Chondrocyte (in vitro differentiated cells): ENCODE results near the gene AMBN. TPM values are rescaled to one million over a fixed set of nuclear protein-coding genes. Genes with fewer than 3 reads are reported as not detected.

Experiments used
- DNase-seq: peaks from one replicate; pipeline ENCODE4 v3.0.0; 2021; ENCODE audit warnings: mixed read lengths, low spot score
- H3K27ac Mint-ChIP-seq: one replicate; pipeline ENCODE4 v1.8.0; 2021; ENCODE audit warnings: mild to moderate bottlenecking, moderate library complexity, mixed read lengths; ENCODE audit not compliant: unreplicated experiment
- H3K27me3 Mint-ChIP-seq: 2 replicates; pipeline ENCODE4 v1.8.0; 2021; ENCODE audit warnings: low read depth, mixed read lengths
- H3K36me3 Mint-ChIP-seq: 2 replicates; pipeline ENCODE4 v1.8.0; 2021; ENCODE audit warnings: low read depth, mixed read lengths
- H3K4me1 Mint-ChIP-seq: 2 replicates; pipeline ENCODE4 v1.8.0; 2021; ENCODE audit warnings: low read depth, mild to moderate bottlenecking, mixed read lengths
- H3K4me3 Mint-ChIP-seq: one replicate; pipeline ENCODE4 v1.8.0; 2021; ENCODE audit warnings: mild to moderate bottlenecking, moderate library complexity, mixed read lengths; ENCODE audit not compliant: unreplicated experiment
- H3K9me3 Mint-ChIP-seq: 2 replicates; pipeline ENCODE4 v1.8.0; 2021; ENCODE audit warnings: low read depth, mixed read lengths
- total RNA-seq: library from RNA; stranded (reverse); gene quantifications from 3 replicates; pipeline ENCODE4 v1.2.1, GENCODE V29; 2021
- TF ChIP-seq, protein P1 (sequence below): fragments of 200-600 bp; sonication (generic); IDR thresholded peaks from 2 replicates; pipeline ENCODE4 v1.5.0; 2021; ENCODE audit warnings: antibody characterized with exemption, mild to moderate bottlenecking, moderate library complexity

AMBN gene
- total RNA-seq, 1 donor from 2014 or later: not detected

DNA sequence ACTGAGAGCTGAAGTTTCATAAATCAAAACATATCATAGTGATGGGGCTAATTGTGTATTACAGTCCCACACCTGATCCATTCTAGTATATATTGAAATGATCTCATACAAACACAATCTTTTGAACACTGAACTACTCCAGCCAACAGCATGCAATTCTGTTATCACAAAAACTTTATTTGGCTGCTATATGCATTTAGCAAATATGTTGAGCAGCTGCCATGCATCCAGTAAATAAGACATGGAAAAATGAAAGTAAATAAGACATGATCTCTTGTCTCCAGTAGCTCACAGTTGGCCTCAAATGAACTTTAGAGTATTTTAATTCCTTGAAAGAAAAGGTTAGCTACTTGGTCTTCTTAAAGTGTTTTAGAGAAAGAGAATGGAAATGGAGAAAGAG, 2.1 kb downstream of the AMBN start:
- DNase-seq: no peak
- Mint-ChIP-seq H3K9me3 (no peaks in the 10 kb centered on the region), H3K36me3 (no peaks in the 10 kb centered on the region), H3K27ac (no peak overlapping the region), H3K4me3 (no peak overlapping the region), H3K27me3 (peaks cover 21% of the 10 kb centered on the region), H3K4me1 (no peaks in the 10 kb centered on the region)
- TF ChIP-seq, protein P1, sequence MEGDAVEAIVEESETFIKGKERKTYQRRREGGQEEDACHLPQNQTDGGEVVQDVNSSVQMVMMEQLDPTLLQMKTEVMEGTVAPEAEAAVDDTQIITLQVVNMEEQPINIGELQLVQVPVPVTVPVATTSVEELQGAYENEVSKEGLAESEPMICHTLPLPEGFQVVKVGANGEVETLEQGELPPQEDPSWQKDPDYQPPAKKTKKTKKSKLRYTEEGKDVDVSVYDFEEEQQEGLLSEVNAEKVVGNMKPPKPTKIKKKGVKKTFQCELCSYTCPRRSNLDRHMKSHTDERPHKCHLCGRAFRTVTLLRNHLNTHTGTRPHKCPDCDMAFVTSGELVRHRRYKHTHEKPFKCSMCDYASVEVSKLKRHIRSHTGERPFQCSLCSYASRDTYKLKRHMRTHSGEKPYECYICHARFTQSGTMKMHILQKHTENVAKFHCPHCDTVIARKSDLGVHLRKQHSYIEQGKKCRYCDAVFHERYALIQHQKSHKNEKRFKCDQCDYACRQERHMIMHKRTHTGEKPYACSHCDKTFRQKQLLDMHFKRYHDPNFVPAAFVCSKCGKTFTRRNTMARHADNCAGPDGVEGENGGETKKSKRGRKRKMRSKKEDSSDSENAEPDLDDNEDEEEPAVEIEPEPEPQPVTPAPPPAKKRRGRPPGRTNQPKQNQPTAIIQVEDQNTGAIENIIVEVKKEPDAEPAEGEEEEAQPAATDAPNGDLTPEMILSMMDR: no peak

DNA sequence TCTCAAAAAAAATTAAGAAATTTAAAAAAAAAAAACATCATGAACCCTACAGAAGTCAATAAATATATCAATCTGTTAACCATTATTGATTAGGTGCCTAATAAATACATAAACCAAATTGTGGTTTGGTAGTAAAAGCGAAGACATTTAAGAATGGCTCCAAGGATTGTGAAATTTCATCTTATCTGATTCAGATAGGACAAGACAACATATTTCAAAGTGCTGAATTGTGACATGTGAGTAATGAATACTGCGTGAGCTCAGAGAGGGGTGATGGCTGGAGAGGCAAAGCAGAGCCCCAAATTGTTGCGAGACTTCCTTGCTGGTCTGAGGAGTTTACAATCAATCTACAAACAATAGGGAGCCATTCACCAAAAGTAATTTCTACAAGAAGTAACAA, 8.2 kb downstream of the AMBN start:
- Mint-ChIP-seq H3K27me3 (peaks cover 29% of the 10 kb centered on the region), H3K36me3 (no peaks in the 10 kb centered on the region), H3K4me1 (no peaks in the 10 kb centered on the region), H3K9me3 (no peaks in the 10 kb centered on the region), H3K4me3 (no peak overlapping the region), H3K27ac (no peak overlapping the region)
- TF ChIP-seq, protein P1: no peak
- no peak for DNase-seq

DNA sequence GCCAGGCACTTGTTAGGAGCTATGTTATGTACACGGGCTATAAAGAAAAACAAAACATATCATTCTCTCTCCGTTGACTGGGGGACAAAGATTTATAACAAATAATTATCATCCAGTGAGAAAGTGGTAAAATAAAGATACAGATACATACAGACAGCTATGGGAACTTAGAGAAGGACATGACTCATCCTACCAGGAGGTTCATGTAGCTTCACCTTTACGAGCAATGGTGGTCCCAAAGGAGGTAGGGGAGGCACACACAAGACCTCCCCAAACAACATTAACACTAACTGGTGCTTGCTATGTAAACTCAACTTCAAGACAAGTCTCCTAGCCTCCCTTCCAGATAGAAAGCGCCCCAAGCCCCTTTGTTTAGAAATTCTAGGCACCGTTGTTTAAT, 8.9 kb downstream of the AMBN start:
- no peak for DNase-seq
- TF ChIP-seq, protein P1: no peak
- H3K4me1 Mint-ChIP-seq: no peaks in the 10 kb centered on the region
- H3K36me3 Mint-ChIP-seq: no peaks in the 10 kb centered on the region
- no peak overlapping the region for H3K27ac Mint-ChIP-seq
- no peaks in the 10 kb centered on the region for H3K9me3 Mint-ChIP-seq
- no peak overlapping the region for H3K4me3 Mint-ChIP-seq
- H3K27me3 Mint-ChIP-seq: peaks cover 29% of the 10 kb centered on the region

DNA sequence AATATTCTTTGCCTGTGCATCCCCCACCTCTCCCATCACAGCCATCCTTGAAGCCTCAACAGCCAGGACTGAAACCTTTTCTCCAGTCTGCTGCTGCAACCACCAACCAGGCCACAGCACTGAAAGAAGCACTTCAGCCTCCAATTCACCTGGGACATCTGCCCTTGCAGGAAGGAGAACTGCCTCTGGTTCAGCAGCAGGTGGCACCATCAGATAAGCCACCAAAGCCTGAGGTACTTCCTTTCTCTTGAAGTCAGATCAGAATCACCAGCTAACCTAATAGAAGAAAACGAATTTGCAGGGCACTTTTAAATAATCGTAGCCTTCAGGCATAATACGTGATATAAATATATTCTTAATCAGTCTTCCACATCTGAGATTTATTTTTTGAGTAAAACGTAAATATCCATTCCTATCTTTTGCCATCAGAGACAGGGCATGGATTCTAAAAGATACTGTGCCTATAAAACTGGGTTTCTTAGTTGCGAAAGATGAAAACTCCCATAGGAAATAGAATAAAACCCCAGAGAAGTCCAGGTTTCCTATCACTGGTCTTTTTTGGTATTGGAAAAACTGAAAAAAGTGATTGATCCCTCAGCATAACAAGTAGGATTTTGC, 9.5 kb downstream of the AMBN start:
- Mint-ChIP-seq H3K36me3 (no peaks in the 10 kb centered on the region), H3K27ac (no peak overlapping the region), H3K4me1 (no peaks in the 10 kb centered on the region), H3K9me3 (no peaks in the 10 kb centered on the region), H3K4me3 (no peak overlapping the region), H3K27me3 (peaks cover 32% of the 10 kb centered on the region)
- DNase-seq: no peak
- TF ChIP-seq, protein P1: peak; percentile 78

DNA sequence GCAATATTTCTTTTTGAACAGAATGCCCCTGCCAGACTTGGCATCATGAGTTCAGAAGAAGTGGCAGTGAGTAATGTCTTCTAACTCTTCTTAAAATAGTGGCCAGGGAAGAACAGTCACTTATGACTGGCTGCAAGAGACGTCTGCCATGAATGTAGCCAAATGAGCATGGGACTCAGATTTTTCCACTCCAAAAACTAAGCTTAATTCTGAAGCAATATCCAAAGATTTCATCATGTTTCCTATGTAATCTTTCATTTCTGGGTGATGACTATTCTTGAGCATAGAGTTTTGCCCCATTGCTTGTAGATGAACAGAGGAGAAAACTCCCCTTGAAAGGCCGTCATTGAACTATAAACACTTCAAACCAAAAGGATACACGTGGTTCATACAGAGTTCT, 11.8 kb downstream of the AMBN start:
- TF ChIP-seq, protein P1: no peak
- DNase-seq: no peak
- peak overlapping the region; percentile 5 for H3K27ac Mint-ChIP-seq
- H3K4me1 Mint-ChIP-seq: no peaks in the 10 kb centered on the region
- peaks cover 40% of the 10 kb centered on the region for H3K27me3 Mint-ChIP-seq
- no peaks in the 10 kb centered on the region for H3K36me3 Mint-ChIP-seq
- H3K4me3 Mint-ChIP-seq: no peak overlapping the region
- no peaks in the 10 kb centered on the region for H3K9me3 Mint-ChIP-seq
